Vagina (tissue), 2 donors: ENCODE results near the gene NPC1L1.

Experiments used
- POLR2A ChIP-seq, 2 donors: fragments of 450-650 bp; IDR thresholded peaks; one replicate each; pipeline ENCODE4 v1.6.1; 2017; ENCODE audit warnings: antibody characterized with exemption in 2 of 2, mild to moderate bottlenecking in 2 of 2, moderate library complexity in 2 of 2
- POLR2AphosphoS5 ChIP-seq, 2 donors: sonication (generic); formaldehyde crosslinking; IDR thresholded peaks; one replicate each; pipeline ENCODE4 v1.9.0; 2017; ENCODE audit warnings: antibody characterized with exemption in 2 of 2, mild to moderate bottlenecking in 2 of 2, low read depth in 1 of 2; ENCODE audit not compliant: insufficient read depth in 1 of 2

GRCh38 chr7:44537442-44537841, 3.7 kb downstream of the NPC1L1 start:
- TF ChIP-seq POLR2A (IDR thresholded peaks at IDR 0.05) (no peak), POLR2AphosphoS5 (IDR thresholded peaks at IDR 0.05; ENCODE audit: insufficient read depth in 1 of 2, low read depth in 1 of 2) (no peak)
